HG02588 (cell line): ENCODE results near the gene NUPR1.
"Not testable (repeated sequence)": the region's sequence is repeated elsewhere in the genome, so short reads cannot be mapped to it uniquely, and the experiment has no call there.

ENCODE experiments used
- ATAC-seq: cut with Tn5 transposase; IDR thresholded peaks from one replicate; pipeline ENCODE4 v1.9.1; 2021; ENCODE audit warnings: mild to moderate bottlenecking, moderate library complexity; ENCODE audit not compliant: unreplicated experiment

NUPR1 gene

DNA sequence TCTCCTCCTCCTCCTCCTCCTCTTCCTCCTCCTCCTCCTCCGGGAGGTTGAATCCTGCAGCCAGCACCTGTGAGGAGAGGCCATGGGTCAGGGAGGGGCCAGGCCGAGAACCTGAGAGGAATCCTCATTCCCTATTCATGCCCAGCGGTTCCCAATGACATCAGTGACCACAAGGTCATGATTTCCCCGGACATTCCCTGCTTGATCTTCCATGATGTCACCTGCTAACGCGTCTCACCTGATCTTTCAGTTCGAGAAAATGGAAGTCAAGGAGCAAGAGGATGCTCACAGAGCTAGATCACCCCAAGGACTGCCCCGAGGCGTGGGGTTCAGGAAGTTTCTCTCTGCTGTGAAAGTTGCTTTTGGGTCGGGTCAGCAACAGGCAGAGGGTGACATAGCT is 38.9 kb downstream of the NUPR1 start:
- ATAC-seq = no peak

DNA sequence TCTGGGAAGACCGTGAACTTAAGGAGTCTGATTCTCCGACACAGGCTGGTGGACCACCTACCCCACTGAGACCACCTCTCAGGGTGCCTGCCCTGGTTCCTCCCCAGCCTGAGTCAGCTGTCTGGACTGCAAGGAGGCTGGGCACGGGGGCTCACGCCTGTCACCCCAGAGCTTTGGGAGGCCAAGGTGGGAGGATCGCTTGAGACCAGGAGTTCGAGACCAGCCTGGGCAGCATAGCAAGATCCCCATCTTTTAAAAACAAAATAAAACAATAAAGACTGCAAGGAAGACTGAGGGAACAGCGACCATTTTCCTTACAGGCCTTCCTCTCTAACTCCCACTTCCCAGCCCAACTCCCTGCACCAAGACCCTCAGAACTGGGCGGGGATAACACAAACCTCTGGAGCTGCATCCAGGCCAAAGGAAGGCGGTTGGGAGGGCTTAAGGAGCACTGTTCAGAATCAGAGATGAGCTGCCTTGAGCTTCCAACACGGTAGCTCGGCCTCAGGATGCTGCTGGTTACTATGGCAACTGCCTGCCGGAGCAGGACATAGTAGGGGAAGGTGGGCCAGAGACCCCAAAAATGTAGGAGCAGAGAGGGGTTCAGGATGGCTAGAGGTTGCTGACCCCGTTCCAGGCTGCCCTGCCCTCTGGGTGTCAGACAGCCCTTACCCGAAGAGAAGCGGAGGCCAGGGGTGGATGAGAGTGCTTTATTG is 40.0 kb downstream of the NUPR1 start:
- no peak for ATAC-seq

DNA sequence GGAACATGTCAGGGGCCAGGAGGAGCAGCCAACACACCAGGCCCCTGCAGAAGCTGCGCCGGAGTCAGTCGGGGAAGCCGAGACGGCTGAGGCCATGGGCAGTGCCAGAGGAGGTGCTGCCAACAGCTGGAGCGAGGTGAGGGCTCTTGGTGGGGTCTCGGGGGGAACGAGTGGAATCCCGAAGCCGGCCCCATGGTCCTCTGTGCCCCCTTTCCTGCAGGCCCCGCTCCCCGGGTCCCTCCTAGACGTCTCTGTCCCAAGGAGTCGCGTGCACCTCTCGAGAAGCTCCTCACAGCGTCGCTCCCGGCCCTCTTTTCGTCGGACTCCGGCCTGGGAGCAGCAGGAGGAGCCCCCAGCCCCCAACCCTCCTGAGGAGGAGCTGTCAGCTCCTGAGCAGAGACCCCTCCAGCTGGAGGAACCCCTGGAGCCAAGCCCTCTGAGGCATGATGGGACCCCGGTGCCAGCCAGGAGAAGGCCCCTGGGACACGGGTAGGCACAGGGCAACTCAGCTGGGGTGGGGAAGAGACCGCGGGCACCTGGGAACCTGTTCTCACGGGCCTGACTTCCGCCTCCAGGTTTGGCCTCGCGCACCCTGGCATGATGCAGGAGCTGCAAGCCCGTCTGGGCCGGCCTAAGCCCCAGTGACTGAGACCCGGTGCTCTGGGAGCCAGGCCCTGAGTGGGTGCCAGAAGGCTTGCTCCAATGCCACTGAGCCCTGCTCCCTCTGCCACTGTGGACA is 40.7 kb downstream of the NUPR1 start:
- ATAC-seq = no peak

DNA sequence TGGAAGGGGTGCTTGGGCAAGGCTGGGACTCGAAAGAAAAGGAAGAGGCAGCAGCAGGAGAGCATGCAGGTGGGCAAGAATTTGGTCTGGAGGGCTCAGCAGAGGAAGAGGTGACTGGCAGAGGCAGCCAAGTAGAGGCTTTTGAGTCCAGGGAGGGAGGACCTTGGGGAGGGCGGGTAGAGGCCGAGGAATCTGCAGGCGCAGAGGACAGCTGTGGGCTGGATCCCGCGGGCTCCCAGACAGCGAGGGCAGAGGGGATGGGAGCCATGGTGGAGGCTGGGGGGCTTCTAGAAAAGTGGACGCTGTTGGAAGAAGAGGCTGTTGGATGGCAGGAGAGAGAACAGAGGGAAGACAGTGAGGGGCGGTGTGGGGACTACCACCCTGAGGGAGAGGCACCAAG is 41.4 kb downstream of the NUPR1 start:
- ATAC-seq = no peak

GRCh38 chr16:28496844-28497243 is 41.9 kb downstream of the NUPR1 start:
- ATAC-seq = no peak

GRCh38 chr16:28495795-28496749 is 42.7 kb downstream of the NUPR1 start:
- no peak for ATAC-seq

- no peak for ATAC-seq
Observed at GRCh38 chr16:28495098-28495793, 43.5 kb downstream of the NUPR1 start.

DNA sequence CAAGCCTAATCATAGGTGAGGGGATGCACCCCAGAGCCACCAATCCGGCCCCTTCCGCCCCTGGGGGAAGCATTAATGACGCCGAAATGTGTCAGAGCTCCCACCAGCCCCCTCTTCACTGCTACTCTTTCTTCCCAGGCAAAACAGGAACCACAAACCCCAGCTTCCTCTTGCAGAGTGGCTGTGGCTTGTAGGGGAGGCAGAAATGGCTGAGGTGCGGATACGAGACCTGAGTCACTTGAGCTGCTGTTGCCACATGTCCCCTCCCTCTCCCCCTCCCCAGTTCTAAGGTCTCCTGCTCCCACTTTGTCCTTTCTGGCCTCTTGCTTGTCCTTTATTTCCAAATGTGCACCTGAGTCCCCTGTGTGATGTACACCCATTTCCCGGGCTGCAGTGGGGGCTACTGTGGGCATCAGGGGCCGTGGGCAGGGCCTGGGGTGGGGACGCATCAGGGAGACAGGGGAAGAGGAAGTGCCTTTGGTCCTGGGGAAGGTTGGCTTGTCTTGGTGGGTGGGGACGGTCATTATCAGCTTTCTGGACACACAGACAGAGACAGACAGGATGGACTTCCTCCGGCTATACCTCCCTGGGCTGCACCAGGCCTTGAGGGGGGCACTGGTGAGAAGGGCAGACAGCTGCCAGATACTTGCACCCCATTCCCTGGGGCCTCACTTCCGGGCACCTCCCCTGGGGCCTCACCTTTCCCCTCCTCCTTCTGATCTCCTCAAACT is 44.5 kb downstream of the NUPR1 start, which contains the start of gene APOBR:
TSS of gene APOBR (plus strand) at position 523 of the 731 bp plus-strand sequence. CDS start at position 562, 39 bp downstream.
- ATAC-seq = no peak

DNA sequence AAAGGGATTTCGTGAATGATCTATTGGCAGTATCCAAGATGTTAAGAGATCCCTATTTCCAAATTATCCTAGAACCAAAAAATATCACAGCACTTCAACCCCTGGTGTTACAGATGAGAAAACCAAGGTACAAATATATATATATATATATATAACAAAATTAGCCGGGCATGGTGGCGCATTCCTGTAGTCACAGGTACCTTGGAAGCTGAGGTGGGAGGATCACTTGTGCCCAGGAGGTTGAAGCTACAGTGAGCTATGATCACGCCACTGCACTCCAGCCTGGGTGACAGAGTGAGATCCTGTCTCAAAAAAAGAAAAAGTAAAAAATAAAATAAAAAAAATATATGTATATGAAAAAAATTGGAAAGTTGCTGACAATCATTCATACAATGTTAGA is 46.3 kb downstream of the NUPR1 start:
- ATAC-seq = no peak

- ATAC-seq = peak; percentile 77
Observed at GRCh38 chr16:28491970-28492474, 46.8 kb downstream of the NUPR1 start, which contains the start of gene CLN3. Gene CLN3, minus strand, starts transcription at chr16:28492074. Its CDS starts 315 bp downstream, at chr16:28491759.

DNA sequence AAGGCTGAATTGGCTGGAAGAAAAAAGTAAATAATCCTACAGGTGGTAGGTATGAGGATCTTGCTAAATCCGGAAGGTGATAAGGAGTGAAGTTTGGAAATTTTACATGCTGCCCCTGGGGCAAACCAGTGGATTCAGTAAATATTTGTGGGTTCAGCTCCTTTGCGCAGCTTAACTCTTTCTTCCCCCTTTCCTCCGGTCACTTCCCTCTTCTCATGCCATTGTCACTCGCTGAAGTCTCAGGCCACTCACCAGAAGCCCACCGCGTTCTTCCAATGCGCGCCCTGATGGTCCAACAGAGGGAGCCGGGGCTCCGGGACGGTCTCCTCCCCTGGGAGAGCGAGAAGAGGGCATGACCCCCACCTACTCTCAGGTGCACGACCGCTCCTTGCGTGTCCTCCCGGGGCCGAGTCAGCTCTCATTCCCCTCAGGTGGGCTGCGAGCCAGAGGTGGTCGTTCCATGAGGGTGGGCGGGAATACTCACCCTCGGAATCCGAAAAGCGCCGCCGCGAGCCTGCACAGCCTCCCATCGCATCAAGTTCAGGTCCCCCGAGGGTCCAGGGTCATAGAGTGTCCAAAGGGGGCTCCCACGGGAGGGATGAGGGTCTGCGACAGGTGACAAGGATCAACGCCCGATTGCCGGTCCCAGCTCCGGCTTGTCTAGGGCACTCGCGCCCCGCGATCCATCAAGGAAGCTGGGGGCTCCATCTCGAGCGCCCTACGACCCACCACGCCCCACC is 47.4 kb downstream of the NUPR1 start:
- peak; percentile 3 for ATAC-seq

DNA sequence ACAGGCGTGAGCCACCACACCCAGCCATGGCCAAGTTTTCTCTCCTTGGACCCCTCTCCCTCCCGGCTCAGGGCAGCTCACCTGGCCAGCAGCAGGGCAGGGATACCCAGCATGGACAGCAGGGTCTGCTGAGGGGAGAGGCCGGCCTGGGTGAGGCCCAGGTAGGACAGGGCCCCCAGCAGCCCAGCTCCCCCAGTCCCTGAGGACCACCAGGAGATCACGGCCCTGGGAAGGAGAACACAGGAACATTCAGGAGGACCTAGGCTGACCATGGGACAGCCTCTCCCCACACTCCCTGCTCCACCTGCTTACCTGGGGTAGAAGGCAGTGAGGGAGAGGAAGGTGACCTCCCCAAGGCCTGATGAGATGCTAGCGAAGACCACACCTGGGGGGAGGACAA is 52.5 kb downstream of the NUPR1 start:
- ATAC-seq = no peak

- not testable (repeated sequence) for ATAC-seq
Observed at GRCh38 chr16:28483361-28483760, 55.4 kb downstream of the NUPR1 start.
